ENCODE measurements around the gene PDLIM5.

- TF ChIP-seq, protein P1, sequence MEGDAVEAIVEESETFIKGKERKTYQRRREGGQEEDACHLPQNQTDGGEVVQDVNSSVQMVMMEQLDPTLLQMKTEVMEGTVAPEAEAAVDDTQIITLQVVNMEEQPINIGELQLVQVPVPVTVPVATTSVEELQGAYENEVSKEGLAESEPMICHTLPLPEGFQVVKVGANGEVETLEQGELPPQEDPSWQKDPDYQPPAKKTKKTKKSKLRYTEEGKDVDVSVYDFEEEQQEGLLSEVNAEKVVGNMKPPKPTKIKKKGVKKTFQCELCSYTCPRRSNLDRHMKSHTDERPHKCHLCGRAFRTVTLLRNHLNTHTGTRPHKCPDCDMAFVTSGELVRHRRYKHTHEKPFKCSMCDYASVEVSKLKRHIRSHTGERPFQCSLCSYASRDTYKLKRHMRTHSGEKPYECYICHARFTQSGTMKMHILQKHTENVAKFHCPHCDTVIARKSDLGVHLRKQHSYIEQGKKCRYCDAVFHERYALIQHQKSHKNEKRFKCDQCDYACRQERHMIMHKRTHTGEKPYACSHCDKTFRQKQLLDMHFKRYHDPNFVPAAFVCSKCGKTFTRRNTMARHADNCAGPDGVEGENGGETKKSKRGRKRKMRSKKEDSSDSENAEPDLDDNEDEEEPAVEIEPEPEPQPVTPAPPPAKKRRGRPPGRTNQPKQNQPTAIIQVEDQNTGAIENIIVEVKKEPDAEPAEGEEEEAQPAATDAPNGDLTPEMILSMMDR (IDR thresholded peaks at IDR 0.05) = no peak
- no peak for TF ChIP-seq POLR2A (IDR thresholded peaks at IDR 0.05)
- no peak for TF ChIP-seq POLR2AphosphoS5 (IDR thresholded peaks at IDR 0.05; ENCODE audit: insufficient read depth in 1 of 2, low read depth in 1 of 2)
Observed at GRCh38 chr4:94649381-94650133, 197.8 kb downstream of the PDLIM5 start.

Measured in vagina (tissue), 2 donors.